SIG-M5 (cell line): ENCODE measurements around the gene MGLL.

Experiments used
- DNase-seq: peaks from one replicate; lab custom pipeline; 2025; lab: John Stamatoyannopoulos, UW

Gene MGLL

GRCh38 chr3:127758013-127758412 is 64.3 kb downstream of the MGLL start:
- no peak for DNase-seq

GRCh38 chr3:127755305-127755681 is 67.0 kb downstream of the MGLL start:
- DNase-seq = no peak

GRCh38 chr3:127754411-127755304 is 67.7 kb downstream of the MGLL start:
- DNase-seq = no peak

GRCh38 chr3:127753898-127754410 is 68.4 kb downstream of the MGLL start:
- no peak for DNase-seq

- DNase-seq = no peak
Observed at GRCh38 chr3:127753338-127753737, 69.0 kb downstream of the MGLL start.

GRCh38 chr3:127751782-127752181 is 70.5 kb downstream of the MGLL start:
- no peak for DNase-seq

- no peak for DNase-seq
Observed at GRCh38 chr3:127751163-127751621, 71.1 kb downstream of the MGLL start.

GRCh38 chr3:127750226-127751031 is 71.9 kb downstream of the MGLL start:
- DNase-seq = no peak

GRCh38 chr3:127749787-127750225 is 72.5 kb downstream of the MGLL start:
- no peak for DNase-seq

- no peak for DNase-seq
Observed at GRCh38 chr3:127749361-127749760, 73.0 kb downstream of the MGLL start.

- DNase-seq = no peak
Observed at GRCh38 chr3:127748754-127749327, 73.5 kb downstream of the MGLL start.

- DNase-seq = no peak
Observed at GRCh38 chr3:127747751-127748521, 74.4 kb downstream of the MGLL start.

GRCh38 chr3:127747066-127747465 is 75.2 kb downstream of the MGLL start:
- no peak for DNase-seq

- no peak for DNase-seq
Observed at GRCh38 chr3:127746400-127747057, 75.8 kb downstream of the MGLL start.

- no peak for DNase-seq
Observed at GRCh38 chr3:127745656-127746399, 76.5 kb downstream of the MGLL start.

- no peak for DNase-seq
Observed at GRCh38 chr3:127744875-127745274, 77.4 kb downstream of the MGLL start.

GRCh38 chr3:127744253-127744815 is 78.0 kb downstream of the MGLL start:
- no peak for DNase-seq

GRCh38 chr3:127743351-127744252 is 78.7 kb downstream of the MGLL start:
- DNase-seq = no peak

GRCh38 chr3:127742580-127742979 is 79.7 kb downstream of the MGLL start:
- DNase-seq = no peak
